H9 (cell line): ENCODE results near the gene LBH. TPM values are rescaled to one million over a fixed set of nuclear protein-coding genes. Genes with fewer than 3 reads are reported as not detected.

Experiments
- DNase-seq: peaks from one replicate; pipeline ENCODE4 v3.0.0-alpha.2; 2017
- H2AFZ ChIP-seq: one replicate; pipeline ENCODE4 v1.6.1; 2013; ENCODE audit warnings: mild to moderate bottlenecking, low read length, control low read depth, moderate library complexity
- H2AK5ac ChIP-seq: 2 replicates; pipeline ENCODE4 v1.6.1; 2013; ENCODE audit warnings: low read length, control low read depth, mixed read lengths; ENCODE audit not compliant: insufficient read length
- H2BK120ac ChIP-seq: one replicate; pipeline ENCODE4 v1.6.1; 2013; ENCODE audit warnings: low read depth, mild to moderate bottlenecking, low read length, control low read depth, inconsistent platforms; ENCODE audit not compliant: poor library complexity, severe bottlenecking
- H2BK12ac ChIP-seq: 2 replicates; pipeline ENCODE4 v1.6.1; 2013; ENCODE audit warnings: low read length, control low read depth, mixed read lengths, low read depth; ENCODE audit not compliant: insufficient read length
- H2BK15ac ChIP-seq: 2 replicates; pipeline ENCODE4 v1.6.1; 2013; ENCODE audit warnings: low read depth, low read length, control low read depth
- H2BK20ac ChIP-seq: one replicate; pipeline ENCODE4 v1.6.1; 2013; ENCODE audit warnings: low read depth, mild to moderate bottlenecking, low read length, control low read depth, inconsistent platforms; ENCODE audit not compliant: poor library complexity, severe bottlenecking
- H2BK5ac ChIP-seq: 2 replicates; pipeline ENCODE4 v1.6.1; 2013; ENCODE audit warnings: low read length, control low read depth, mixed read lengths; ENCODE audit not compliant: insufficient read length
- H3K14ac ChIP-seq: 2 replicates; pipeline ENCODE4 v1.6.1; 2013; ENCODE audit warnings: low read length, control low read depth; ENCODE audit not compliant: insufficient read depth
- H3K18ac ChIP-seq: 2 replicates; pipeline ENCODE4 v1.6.1; 2013; ENCODE audit warnings: low read depth, mild to moderate bottlenecking, mixed read lengths, low read length, control low read depth; ENCODE audit not compliant: insufficient read length
- H3K23ac ChIP-seq: 2 replicates; pipeline ENCODE4 v1.6.1; 2013; ENCODE audit warnings: low read length, control low read depth, mixed read lengths, low read depth; ENCODE audit not compliant: insufficient read length
- H3K23me2 ChIP-seq: 2 replicates; pipeline ENCODE4 v1.6.1; 2013; ENCODE audit warnings: low read depth, mild to moderate bottlenecking, mixed read lengths, low read length, control low read depth; ENCODE audit not compliant: insufficient read length, poor library complexity, severe bottlenecking
- H3K27ac ChIP-seq: 2 replicates; pipeline ENCODE4 v1.5.1; 2013; ENCODE audit warnings: low read length, control low read depth, mixed read lengths, low read depth; ENCODE audit not compliant: insufficient read length
- H3K27me3 ChIP-seq: 2 replicates; pipeline ENCODE4 v1.6.1; 2013; ENCODE audit warnings: low read length, control low read depth, inconsistent platforms; ENCODE audit not compliant: insufficient read depth
- H3K4ac ChIP-seq: 2 replicates; pipeline ENCODE4 v1.6.1; 2013; ENCODE audit warnings: low read depth, mild to moderate bottlenecking, control low read depth, inconsistent platforms, low read length, moderate library complexity
- H3K4me1 ChIP-seq: 2 replicates; pipeline ENCODE4 v1.6.1; 2013; ENCODE audit warnings: low read length, control low read depth, inconsistent platforms; ENCODE audit not compliant: insufficient read depth
- H3K4me2 ChIP-seq: 2 replicates; pipeline ENCODE4 v1.6.1; 2013; ENCODE audit warnings: low read length, control low read depth, mixed read lengths; ENCODE audit not compliant: insufficient read length, insufficient read depth
- H3K56ac ChIP-seq: 2 replicates; pipeline ENCODE4 v1.6.1; 2013; ENCODE audit warnings: low read depth, mild to moderate bottlenecking, mixed read lengths, low read length, control low read depth; ENCODE audit not compliant: insufficient read length
- H3K79me1 ChIP-seq: 2 replicates; pipeline ENCODE4 v1.6.1; 2013; ENCODE audit warnings: low read depth, mild to moderate bottlenecking, moderate library complexity, low read length, control low read depth, inconsistent platforms; ENCODE audit not compliant: insufficient read depth, poor library complexity, severe bottlenecking
- H3K79me2 ChIP-seq: 2 replicates; pipeline ENCODE4 v1.6.1; 2013; ENCODE audit warnings: low read length, control low read depth, inconsistent platforms; ENCODE audit not compliant: insufficient read depth
- H3K9ac ChIP-seq: 2 replicates; pipeline ENCODE4 v1.6.1; 2013; ENCODE audit warnings: low read length, control low read depth, mixed read lengths; ENCODE audit not compliant: insufficient read length; ENCODE audit errors: extremely low read depth
- H3K9me3 ChIP-seq: one replicate; pipeline ENCODE4 v1.6.1; 2013; ENCODE audit warnings: low read depth, low read length, inconsistent platforms; ENCODE audit not compliant: control insufficient read depth
- H3T11ph ChIP-seq: one replicate; pipeline ENCODE4 v1.6.1; 2013; ENCODE audit warnings: mild to moderate bottlenecking, low read length, control low read depth, inconsistent platforms
- H4K20me1 ChIP-seq: one replicate; pipeline ENCODE4 v1.6.1; 2013; ENCODE audit not compliant: control insufficient read depth, insufficient read length, insufficient read depth
- H4K5ac ChIP-seq: 2 replicates; pipeline ENCODE4 v1.6.1; 2013; ENCODE audit warnings: low read depth, mild to moderate bottlenecking, mixed read lengths, low read length, control low read depth; ENCODE audit not compliant: insufficient read length
- H4K8ac ChIP-seq: replicated peaks from 2 replicates; pipeline ENCODE4 v1.6.1; 2013; ENCODE audit warnings: low read length, control low read depth, mixed read lengths, low read depth; ENCODE audit not compliant: insufficient read length
- H4K91ac ChIP-seq: 2 replicates; pipeline ENCODE4 v1.6.1; 2013; ENCODE audit warnings: low read depth, mild to moderate bottlenecking, moderate library complexity, mixed read lengths, low read length, control low read depth; ENCODE audit not compliant: insufficient read length
- H3K27ac Mint-ChIP-seq, 3 experiments: 2 replicates in 2 of 3; 3 replicates in 1 of 3; pipeline ENCODE4 v1.8.0; 2020 to 2021; ENCODE audit warnings: mixed read lengths in 3 of 3, mild to moderate bottlenecking in 1 of 3, moderate library complexity in 1 of 3
- H3K27me3 Mint-ChIP-seq: 2 replicates; pipeline ENCODE4 v1.8.0; 2021; ENCODE audit warnings: low read depth, mild to moderate bottlenecking, moderate library complexity, mixed read lengths
- H3K36me3 Mint-ChIP-seq, 3 experiments: 2 replicates in 2 of 3; 3 replicates in 1 of 3; pipeline ENCODE4 v1.8.0; 2020 to 2021; ENCODE audit warnings: low read depth in 3 of 3, mixed read lengths in 3 of 3; ENCODE audit not compliant: insufficient read depth in 1 of 3
- H3K4me1 Mint-ChIP-seq, 2 experiments: 2 replicates each; pipeline ENCODE4 v1.8.0; 2020; ENCODE audit warnings: mixed read lengths in 2 of 2
- H3K4me3 Mint-ChIP-seq, 2 experiments: 2 replicates in 1 of 2; 3 replicates in 1 of 2; pipeline ENCODE4 v1.8.0; 2020 to 2021; ENCODE audit warnings: mild to moderate bottlenecking in 2 of 2, mixed read lengths in 2 of 2, moderate library complexity in 1 of 2
- H3K9me3 Mint-ChIP-seq, 2 experiments: 2 replicates in 1 of 2; 3 replicates in 1 of 2; pipeline ENCODE4 v1.8.0; 2020; ENCODE audit warnings: mild to moderate bottlenecking in 2 of 2, mixed read lengths in 2 of 2, moderate library complexity in 1 of 2
- WGBS: extraction: QIAGEN DNeasy Blood & Tissue Kit; methylation state at CpG from one replicate; pipeline ENCODE4 v1.1.7; 2013; ENCODE audit warnings: missing lambda C conversion rate, low lambda C conversion rate, mixed read lengths; ENCODE audit not compliant: insufficient read length; ENCODE audit errors: extremely low coverage; 5-methylcytosine and 5-hydroxymethylcytosine counted together
- total RNA-seq: library from RNA; stranded (reverse); gene quantifications from 2 replicates; pipeline ENCODE4 v1.2.1, GENCODE V29; 2021
- TF ChIP-seq, protein P1 (sequence below): fragments of 200-600 bp; sonication (generic); conservative IDR thresholded peaks from 3 replicates; pipeline ENCODE4 v1.8.0; 2021; ENCODE audit warnings: antibody characterized with exemption, mild to moderate bottlenecking

Gene LBH
- total RNA-seq, 1 experiment from 2014 or later, result 53.0 TPM

DNA sequence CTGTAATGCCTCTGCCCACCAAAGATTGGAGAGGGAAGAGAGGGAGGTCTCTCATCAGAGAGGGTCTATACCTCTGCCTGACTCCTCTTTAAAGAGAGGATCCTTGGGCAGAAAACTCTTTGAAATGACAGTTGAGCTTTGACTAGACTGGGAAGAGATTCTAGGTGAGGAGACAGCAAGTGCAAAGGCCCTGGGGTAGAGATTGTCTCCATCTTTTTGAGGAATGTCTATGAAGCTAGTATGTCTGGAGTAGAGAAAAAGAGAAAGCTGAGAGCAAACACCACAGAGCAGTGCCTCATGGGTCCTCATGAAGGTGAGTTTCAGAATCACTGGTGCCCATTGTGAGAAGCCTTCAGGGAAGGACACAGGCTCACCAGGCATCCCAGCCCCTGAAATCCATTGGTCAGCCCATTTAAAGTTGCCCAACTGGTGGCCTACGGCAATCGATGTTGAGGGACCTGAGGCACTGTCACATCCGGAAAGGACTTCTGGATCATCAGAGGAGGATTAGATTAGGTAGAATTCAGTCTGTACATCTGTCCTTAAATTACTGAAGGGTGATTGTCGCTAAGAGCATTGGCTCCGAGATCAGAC lies 31.5 kb downstream of the LBH start:
- Mint-ChIP-seq H3K9me3 (peaks cover 0 to 8% of the 10 kb centered on the region in 2 experiments; a peak in 3 of 5 replicates), H3K4me1 (peaks cover 13 to 14% of the 10 kb centered on the region in 2 experiments), H3K36me3 (peaks cover 8 to 25% (median 24%) of the 10 kb centered on the region in 3 experiments), H3K4me3 (no peak overlapping the region), H3K27me3 (peaks cover 4% of the 10 kb centered on the region), H3K27ac (no peak overlapping the region; a peak in 2 of 7 replicates)
- Histone ChIP-seq H2AK5ac (no peak overlapping the region), H2AFZ (no peak overlapping the region), H4K8ac (no peak overlapping the region), H3K56ac (no peak overlapping the region), H4K20me1 (no peaks in the 10 kb centered on the region), H3K18ac (no peak overlapping the region), H3K23me2 (no peaks in the 10 kb centered on the region), H3K14ac (no peak overlapping the region), H3K27ac (no peak overlapping the region), H3K27me3 (no peaks in the 10 kb centered on the region), H3K79me1 (no peaks in the 10 kb centered on the region), H2BK20ac (no peak overlapping the region), H4K5ac (no peak overlapping the region), H3K4me1 (no peaks in the 10 kb centered on the region), H3K79me2 (no peaks in the 10 kb centered on the region), H2BK5ac (no peak overlapping the region), H3K4ac (no peak overlapping the region), H3K9ac (no peak overlapping the region), H2BK12ac (no peak overlapping the region), H3K4me2 (no peak overlapping the region), H4K91ac (no peak overlapping the region), H3K23ac (no peak overlapping the region), H3T11ph (no peak overlapping the region), H2BK120ac (no peak overlapping the region), H2BK15ac (no peak overlapping the region), H3K9me3 (no peaks in the 10 kb centered on the region)
- TF ChIP-seq, protein P1, sequence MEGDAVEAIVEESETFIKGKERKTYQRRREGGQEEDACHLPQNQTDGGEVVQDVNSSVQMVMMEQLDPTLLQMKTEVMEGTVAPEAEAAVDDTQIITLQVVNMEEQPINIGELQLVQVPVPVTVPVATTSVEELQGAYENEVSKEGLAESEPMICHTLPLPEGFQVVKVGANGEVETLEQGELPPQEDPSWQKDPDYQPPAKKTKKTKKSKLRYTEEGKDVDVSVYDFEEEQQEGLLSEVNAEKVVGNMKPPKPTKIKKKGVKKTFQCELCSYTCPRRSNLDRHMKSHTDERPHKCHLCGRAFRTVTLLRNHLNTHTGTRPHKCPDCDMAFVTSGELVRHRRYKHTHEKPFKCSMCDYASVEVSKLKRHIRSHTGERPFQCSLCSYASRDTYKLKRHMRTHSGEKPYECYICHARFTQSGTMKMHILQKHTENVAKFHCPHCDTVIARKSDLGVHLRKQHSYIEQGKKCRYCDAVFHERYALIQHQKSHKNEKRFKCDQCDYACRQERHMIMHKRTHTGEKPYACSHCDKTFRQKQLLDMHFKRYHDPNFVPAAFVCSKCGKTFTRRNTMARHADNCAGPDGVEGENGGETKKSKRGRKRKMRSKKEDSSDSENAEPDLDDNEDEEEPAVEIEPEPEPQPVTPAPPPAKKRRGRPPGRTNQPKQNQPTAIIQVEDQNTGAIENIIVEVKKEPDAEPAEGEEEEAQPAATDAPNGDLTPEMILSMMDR, result no peak
- no CpG with 5 or more reads among the region's 5 CpGs for WGBS
- DNase-seq, result no peak
